SW 1271 (cell line): ENCODE data around the gene CNGB1.
A peak's percentile ranks its signal among the peaks of the same experiment; 100 is the strongest.
"Not testable (repeated sequence)": the region's sequence is repeated elsewhere in the genome, so short reads cannot be mapped to it uniquely, and the experiment has no call there.

Experiments
- DNase-seq, 2 experiments: peaks; one replicate each; lab custom pipeline; 2025; lab: John Stamatoyannopoulos, UW

CNGB1 gene

GRCh38 chr16:57997176-57997527 lies 26.2 kb upstream of the CNGB1 start:
- DNase-seq, result no peak

DNA sequence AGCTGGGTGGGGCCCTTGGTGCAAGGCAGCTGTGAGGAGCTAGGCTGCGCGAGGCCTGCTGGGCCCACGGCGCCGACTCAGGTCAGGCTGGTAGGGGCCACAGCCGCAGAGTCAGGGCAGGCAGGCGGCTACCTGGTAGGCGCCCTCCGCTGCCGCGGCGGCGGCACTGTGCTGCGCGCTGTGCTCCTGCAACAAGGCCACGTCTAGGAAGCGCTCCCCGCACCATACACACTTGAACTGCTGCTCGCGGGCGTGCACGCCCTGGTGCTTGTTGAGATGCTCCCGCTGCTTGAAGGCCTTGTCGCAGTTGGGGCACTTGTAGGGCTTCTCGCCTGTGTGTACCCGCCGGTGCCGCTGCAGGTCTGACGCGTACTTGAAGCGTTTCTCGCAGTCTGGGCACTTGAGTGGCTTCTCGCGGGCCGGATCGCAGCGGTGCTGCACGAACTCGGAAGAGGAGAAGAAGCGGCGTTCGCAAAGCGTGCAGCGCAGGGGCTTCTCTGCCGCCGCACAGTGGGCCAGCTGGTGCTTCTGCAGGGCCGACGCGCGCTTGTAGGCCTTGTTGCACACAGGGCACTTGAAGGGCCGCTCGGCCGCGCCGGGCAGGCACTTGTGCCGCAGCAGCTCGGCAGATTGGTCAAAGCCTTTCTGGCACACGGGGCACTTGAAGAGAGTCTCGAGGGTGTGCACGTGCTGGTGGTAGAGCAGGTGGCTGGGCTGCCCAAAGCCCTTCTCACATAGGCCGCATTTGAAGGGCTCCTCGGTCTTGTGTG lies 25.7 kb upstream of the CNGB1 start:
- no peak for DNase-seq

DNA sequence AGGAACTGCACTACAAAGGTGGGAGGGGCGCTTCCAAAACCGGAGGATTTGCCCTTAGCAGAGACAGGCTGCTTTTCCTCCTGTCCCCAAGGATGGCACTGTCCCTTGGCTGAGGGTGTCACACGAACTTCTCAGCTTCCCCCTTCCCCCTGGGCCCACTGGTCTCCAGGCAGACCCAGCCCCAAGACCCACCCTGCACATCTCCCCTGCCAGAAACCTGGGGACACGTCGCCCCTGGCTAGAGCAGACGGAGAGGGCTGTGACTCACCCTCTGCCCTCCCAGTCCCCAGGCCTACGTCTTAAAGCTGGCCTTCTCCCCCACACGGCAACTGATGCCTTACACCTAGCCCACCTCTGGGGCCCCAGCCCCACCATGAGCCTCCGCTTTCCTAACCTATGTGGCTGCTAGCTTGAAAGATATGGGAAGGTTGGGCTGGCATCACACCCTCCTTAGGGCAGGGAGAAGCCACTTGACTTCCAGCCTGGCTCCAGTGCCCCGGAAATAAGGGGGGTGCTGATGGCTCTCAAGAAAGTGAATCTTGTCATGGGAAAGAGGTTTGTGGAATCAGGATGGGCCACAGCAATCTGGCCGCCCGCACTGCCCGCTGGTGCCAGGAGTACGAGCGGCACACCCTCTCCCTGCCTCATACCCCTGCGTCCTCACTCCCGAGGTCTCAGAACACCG lies 24.9 kb upstream of the CNGB1 start:
- no peak for DNase-seq

- DNase-seq, result peak in 1 of 2 experiments; percentile 51
Observed at GRCh38 chr16:57994778-57995177, 23.9 kb upstream of the CNGB1 start.

DNA sequence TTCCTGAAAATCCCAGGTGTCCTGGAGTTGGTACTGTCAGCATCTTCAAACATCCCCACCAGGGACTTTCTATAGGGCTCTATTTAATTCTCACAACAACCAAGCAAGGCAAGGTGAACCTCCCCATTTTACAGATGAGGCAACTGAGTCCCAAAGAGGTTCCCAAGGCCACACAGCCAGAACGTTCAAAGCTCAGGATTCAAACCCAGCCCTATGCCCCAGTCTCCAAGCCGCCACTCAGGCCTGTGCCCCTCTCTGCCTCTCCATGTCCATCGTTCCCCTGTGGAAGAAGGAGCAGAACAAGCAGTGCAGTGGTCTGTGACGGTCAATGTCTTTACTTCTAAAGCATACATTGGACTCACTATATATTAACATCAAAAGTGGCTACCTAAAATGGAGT lies 23.4 kb upstream of the CNGB1 start:
- no peak for DNase-seq

GRCh38 chr16:57993897-57994296 lies 23.0 kb upstream of the CNGB1 start:
- DNase-seq, result no peak

- DNase-seq, result no peak
Observed at GRCh38 chr16:57993438-57993837, 22.5 kb upstream of the CNGB1 start.

DNA sequence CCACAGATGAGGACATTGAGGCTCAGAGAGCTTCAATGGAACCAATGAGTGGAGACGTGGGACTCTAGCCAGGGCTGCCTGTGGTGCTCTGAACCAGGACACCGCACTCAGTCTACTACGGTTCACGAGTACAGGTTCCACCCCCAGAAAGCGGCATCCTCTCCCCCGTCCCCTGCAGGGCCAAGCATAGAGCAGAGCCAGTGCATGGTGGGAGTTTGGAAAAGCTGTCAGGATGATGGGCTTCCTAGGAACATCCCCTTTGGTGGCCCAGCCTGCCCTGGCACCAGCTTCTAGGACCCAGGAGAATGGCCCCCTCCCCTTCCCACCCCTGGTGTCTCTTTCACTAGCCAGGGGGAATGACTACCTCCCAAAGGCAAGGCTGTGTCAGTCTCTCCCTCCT lies 21.2 kb upstream of the CNGB1 start:
- no peak for DNase-seq

DNA sequence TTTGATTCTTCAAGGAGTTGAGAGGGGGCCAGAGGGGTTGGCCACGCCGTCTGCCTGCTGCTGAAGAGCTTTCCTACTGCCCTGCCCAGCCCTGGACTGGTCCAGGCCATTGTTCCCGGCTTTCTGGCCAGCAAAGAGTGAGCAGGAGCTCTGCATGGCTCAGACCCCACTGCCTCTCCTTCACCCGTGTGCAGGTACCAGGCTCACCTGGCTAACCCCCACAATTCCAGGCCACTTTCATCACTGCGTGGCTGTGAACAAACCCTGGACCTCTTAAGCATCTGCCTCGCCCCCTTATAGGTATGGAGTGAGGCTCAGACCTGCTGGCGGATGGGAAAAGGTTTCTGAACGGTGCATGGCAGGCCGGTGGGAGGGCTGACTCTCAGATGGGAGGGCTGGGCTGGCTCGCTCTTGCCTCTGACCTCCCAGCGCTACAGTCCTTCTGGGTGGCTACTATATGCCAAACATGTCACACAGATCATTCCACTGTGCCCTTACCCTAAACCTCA lies 20.7 kb upstream of the CNGB1 start:
- no peak for DNase-seq

DNA sequence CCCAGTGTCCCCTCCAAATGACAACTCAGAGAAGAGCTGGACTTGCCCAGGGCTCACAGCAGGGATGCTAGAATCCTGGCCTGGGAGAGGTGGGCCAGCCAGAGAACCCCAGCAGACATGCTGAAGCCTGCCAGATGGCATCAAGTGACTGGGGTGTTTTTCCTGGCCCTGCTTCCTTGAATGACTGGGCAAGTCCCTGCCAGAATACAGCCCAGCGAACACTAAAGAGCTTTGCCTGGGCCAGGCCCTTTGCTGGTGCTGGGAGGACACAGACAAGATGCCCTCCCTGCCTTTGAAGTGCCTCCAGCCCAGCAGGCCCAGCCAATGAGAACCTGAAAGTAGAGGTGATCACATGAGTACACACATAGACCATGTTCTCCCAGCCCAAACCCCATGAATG lies 18.0 kb upstream of the CNGB1 start:
- no peak for DNase-seq

DNA sequence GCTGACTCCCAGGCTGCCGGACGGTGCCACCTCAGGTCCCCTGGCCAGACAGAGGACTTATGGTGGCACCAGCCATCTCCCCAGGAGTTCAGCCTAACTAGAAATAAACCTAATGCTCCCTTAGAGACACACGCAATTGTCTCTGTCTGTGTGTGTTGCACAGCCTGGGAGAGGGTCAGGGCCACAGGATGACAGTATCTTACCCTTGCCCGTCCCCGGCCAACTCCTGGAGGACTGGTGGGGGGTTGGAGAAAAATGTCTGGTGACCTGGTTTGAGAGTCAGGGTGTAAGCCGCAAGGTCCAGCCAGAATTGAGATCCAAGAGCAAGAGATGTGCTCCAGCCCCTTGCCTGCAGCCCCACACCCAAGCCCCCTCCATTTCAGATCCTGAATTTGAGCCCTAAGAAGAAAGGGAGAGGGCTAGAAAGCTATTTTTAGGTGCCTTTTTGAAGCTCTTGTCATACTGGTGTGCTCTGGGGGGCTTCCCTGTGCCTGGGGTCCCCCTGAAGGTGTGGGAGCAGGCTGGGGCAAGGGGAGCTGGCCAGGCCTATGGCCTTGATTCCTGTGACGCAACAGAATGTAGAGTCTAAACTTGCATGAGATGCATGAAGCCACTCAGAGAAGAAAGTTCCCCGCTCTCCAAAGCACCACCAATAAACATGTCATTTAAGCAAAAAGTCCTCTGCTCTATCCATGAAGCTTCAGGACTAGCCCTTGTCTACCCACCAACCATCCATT lies 16.7 kb upstream of the CNGB1 start:
- no peak for DNase-seq

GRCh38 chr16:57986196-57986595 lies 15.3 kb upstream of the CNGB1 start:
- DNase-seq, result no peak

GRCh38 chr16:57985204-57986181 lies 14.6 kb upstream of the CNGB1 start:
- DNase-seq, result no peak

DNA sequence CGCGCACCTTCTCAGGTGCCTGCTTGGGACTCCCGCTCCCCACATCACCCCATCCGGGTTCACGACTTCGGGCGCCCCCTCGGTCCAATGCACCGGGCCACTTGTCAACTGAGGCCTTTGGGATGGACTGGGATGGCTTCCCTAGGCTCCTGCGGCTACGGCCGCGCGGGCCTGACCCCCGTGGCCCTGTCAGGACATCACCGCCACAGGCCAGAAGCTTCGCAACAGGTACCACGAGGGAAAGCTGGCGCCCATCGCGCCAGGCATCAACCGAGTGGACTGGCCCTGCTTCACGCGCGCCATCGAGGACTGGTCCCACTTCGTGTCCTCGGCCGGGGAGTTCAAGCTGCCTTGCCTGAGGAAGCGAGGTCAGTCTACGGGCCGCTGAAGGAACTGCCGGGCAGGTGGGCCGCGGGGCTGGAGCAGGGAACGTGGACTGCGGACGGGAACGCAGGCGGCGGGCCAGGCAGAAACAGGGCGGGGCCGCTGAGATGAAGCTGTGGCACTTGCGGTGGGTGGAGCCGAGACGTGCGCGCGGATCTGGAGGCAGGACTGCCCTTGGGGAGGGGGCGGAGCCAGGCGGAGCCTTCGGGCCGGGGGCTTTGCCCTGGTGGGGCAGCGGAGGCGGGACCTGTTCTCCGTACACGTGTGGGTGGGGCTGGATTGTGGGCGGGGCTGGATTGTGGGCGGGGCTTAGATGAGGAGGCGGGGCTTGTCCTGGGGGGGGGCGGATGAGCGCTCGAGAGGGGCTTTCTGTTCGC lies 13.7 kb upstream of the CNGB1 start:
- DNase-seq, result no peak

DNA sequence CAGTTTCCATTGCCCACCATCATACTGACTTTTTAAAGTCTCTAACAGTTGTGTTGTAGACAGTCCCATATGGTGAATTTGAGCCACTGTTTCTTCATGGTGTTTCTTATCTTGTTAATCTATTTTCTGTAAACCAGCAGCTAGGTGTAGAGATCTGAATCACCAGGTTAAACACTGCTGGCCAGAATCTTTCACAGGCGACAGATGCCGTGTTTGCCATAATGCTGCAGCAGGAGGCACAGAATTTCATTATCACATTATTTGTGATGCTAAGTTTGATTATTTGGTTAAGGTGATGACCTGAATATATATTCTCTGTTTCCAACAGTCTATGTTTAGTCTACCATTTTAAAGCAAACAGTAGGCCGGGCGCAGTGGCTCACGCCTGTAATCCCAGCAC lies 11.5 kb upstream of the CNGB1 start:
- no peak for DNase-seq

- no peak for DNase-seq
Observed at GRCh38 chr16:57981636-57982035, 10.7 kb upstream of the CNGB1 start.

- DNase-seq, result no peak
Observed at GRCh38 chr16:57979006-57979585, 8.2 kb upstream of the CNGB1 start.

GRCh38 chr16:57978070-57978465 lies 7.1 kb upstream of the CNGB1 start:
- DNase-seq, result not testable (repeated sequence)

DNA sequence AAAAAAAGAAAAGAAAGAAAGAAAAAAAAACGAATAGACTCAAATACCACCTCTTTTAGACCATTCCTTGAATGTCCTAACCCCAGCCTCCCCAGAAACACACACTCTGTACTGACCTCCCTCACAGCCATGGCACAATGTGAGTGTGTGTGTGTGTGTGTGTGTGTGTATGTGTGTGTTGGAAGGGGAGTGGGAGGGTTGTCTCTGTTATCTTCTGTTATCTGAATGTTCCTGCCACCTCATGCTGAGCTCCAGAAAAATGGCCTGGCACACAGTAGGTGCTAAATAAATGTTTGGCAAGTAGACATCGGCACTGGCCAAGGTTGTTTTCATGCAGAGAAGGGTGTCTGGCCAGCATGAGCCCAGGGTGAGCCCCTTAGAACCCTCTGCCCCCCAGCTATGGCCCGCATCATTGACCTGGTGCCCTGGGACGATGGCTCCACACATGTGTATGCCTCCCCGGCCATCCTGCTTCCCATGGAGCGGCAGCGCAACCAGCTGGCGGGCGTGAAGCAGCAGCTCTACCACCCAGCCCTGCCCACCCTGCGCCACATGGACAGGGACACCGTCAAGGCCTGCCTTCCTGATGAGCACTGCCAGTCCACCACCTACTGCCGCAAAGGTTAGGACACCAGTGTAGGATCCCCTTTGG lies 6.6 kb upstream of the CNGB1 start:
- DNase-seq, result no peak

- no peak for DNase-seq
Observed at GRCh38 chr16:57976331-57976796, 5.4 kb upstream of the CNGB1 start.
